B cell (primary cell): ENCODE measurements around the gene PWWP2B. TPM values are rescaled to one million over a fixed set of nuclear protein-coding genes. Genes with fewer than 3 reads are reported as not detected.

Source experiments
- ATAC-seq: fragments of 200-7000 bp; cut with Tn5 transposase; one replicate; pipeline ENCODE4 v1.10.0; 2021; ENCODE audit warnings: low read depth, mild to moderate bottlenecking, moderate number of reproducible peaks, moderate library complexity
- CTCF ChIA-PET: fragments of 350-600 bp; sonication (Branson Sonifier 250); formaldehyde crosslinking; loops from one replicate; lab custom pipeline; 2021; ENCODE audit warnings: antibody characterized with exemption, inconsistent platforms; lab: Charles Lee
- POLR2A ChIA-PET: fragments of 350-600 bp; sonication (Branson Sonifier 250); formaldehyde crosslinking; loops from one replicate; lab custom pipeline; 2021; ENCODE audit warnings: antibody characterized with exemption; lab: Charles Lee
- DNase-seq: peaks from one replicate; pipeline ENCODE4 v3.0.0; 2013
- H2AFZ ChIP-seq: 2 replicates; pipeline ENCODE4 v1.6.1; 2012; ENCODE audit warnings: mild to moderate bottlenecking, low read depth, low read length; ENCODE audit not compliant: insufficient read depth, poor library complexity, severe bottlenecking
- H3K27ac ChIP-seq, 2 donors: 1 replicate in 1 of 2; 2 replicates in 1 of 2; pipeline ENCODE4 v1.5.1; 2012 to 2013; ENCODE audit warnings: low read length in 2 of 2, mild to moderate bottlenecking in 2 of 2, moderate library complexity in 1 of 2
- H3K27me3 ChIP-seq, 4 experiments: fragments of 200-600 bp in 1 of 4; sonication (generic) in 1 of 4; replicated peaks in 1 of 4; 1 replicate in 2 of 4; 2 replicates in 2 of 4; pipeline versions ENCODE4 v1.6.1 to v1.7.0; 2013 to 2016; ENCODE audit warnings: low read length in 3 of 4, mild to moderate bottlenecking in 2 of 4, mixed read lengths in 1 of 4, moderate library complexity in 1 of 4; ENCODE audit not compliant: insufficient read depth in 4 of 4, control insufficient read depth in 3 of 4; ENCODE audit errors: control extremely low read depth in 1 of 4
- H3K36me3 ChIP-seq, 2 experiments: replicated peaks in 1 of 2; 1 replicate in 1 of 2; 2 replicates in 1 of 2; pipeline versions ENCODE4 v1.6.1 to v1.7.1; 2013; ENCODE audit warnings: low read length in 1 of 2; ENCODE audit not compliant: insufficient read depth in 2 of 2, control insufficient read depth in 1 of 2; ENCODE audit errors: control extremely low read depth in 1 of 2, extremely low read depth in 1 of 2
- H3K4me1 ChIP-seq, 2 donors: fragments of 200-600 bp in 1 of 2; sonication (generic) in 1 of 2; 1 replicate in 1 of 2; 2 replicates in 1 of 2; pipeline versions ENCODE4 v1.5.1 to v1.6.1; 2013 to 2017; ENCODE audit warnings: low read length in 2 of 2; ENCODE audit not compliant: control insufficient read depth in 2 of 2, insufficient read depth in 2 of 2
- H3K4me2 ChIP-seq: replicated peaks from 2 replicates; pipeline ENCODE3; 2012; ENCODE audit warnings: mild to moderate bottlenecking, low read depth, low read length; ENCODE audit not compliant: poor library complexity, severe bottlenecking
- H3K4me3 ChIP-seq, 5 experiments: fragments of 200-600 bp in 1 of 5; sonication (generic) in 1 of 5; 1 replicate in 3 of 5; 2 replicates in 2 of 5; pipeline versions ENCODE4 v1.5.1 to v1.7.0; 2011 to 2016; ENCODE audit warnings: low read length in 4 of 5, mild to moderate bottlenecking in 4 of 5, low read depth in 2 of 5, control low read depth in 1 of 5, moderate library complexity in 1 of 5; ENCODE audit not compliant: insufficient read depth in 1 of 5; ENCODE audit errors: control extremely low read depth in 1 of 5, extremely low read depth in 1 of 5
- H3K79me2 ChIP-seq: fragments of 200-600 bp; sonication (generic); one replicate; pipeline ENCODE4 v1.6.0; 2016; ENCODE audit warnings: low read length; ENCODE audit not compliant: control insufficient read depth, insufficient read depth
- H3K9ac ChIP-seq: fragments of 200-600 bp; sonication (generic); 2 replicates; pipeline ENCODE4 v1.6.1; 2017; ENCODE audit warnings: mild to moderate bottlenecking, low read length, moderate library complexity
- H3K9me3 ChIP-seq, 3 donors: one replicate each; pipeline versions ENCODE4 v1.6.1 to v1.7.1; 2013; ENCODE audit warnings: low read length in 2 of 3; ENCODE audit not compliant: control insufficient read depth in 2 of 3, insufficient read depth in 1 of 3; ENCODE audit errors: control extremely low read depth in 1 of 3
- H4K20me1 ChIP-seq: 2 replicates; pipeline ENCODE4 v1.6.0; 2012; ENCODE audit warnings: mild to moderate bottlenecking, low read length; ENCODE audit not compliant: insufficient read depth, control insufficient read depth, poor library complexity, severe bottlenecking
- H3K27ac Mint-ChIP-seq: one replicate; pipeline ENCODE4 v1.8.0; 2021; ENCODE audit warnings: mixed read lengths
- H3K27me3 Mint-ChIP-seq: one replicate; pipeline ENCODE4 v1.8.0; 2021; ENCODE audit warnings: mixed read lengths
- H3K4me1 Mint-ChIP-seq: one replicate; pipeline ENCODE4 v1.8.0; 2021; ENCODE audit warnings: mixed read lengths
- H3K4me3 Mint-ChIP-seq: one replicate; pipeline ENCODE4 v1.8.0; 2021; ENCODE audit warnings: mixed read lengths
- H3K9me3 Mint-ChIP-seq: one replicate; pipeline ENCODE4 v1.8.0; 2022; ENCODE audit warnings: mixed read lengths; ENCODE audit not compliant: insufficient read depth
- EZH2 ChIP-seq: IDR thresholded peaks from 2 replicates; pipeline ENCODE4 v1.6.1; 2012; ENCODE audit warnings: borderline replicate concordance, low read depth, mild to moderate bottlenecking, moderate library complexity, low read length; ENCODE audit not compliant: insufficient read depth, poor library complexity, severe bottlenecking
- WGBS: methylation state at CpG from one replicate; pipeline ENCODE4 v1.1.5; 2013; ENCODE audit warnings: missing lambda C conversion rate; ENCODE audit not compliant: insufficient coverage; 5-methylcytosine and 5-hydroxymethylcytosine counted together
- intact Hi-C: fragments of 100-400 bp; cut with micrococcal nuclease; formaldehyde crosslinking; loops from one replicate; pipeline ENCODE4 v1.10.0; 2022
- polyA plus RNA-seq: library from polyadenylated mRNA; depleted of rRNA; stranded (reverse); fragments of >200 nt; gene quantifications from 2 replicates; pipeline ENCODE4 v1.2.3, GENCODE V29; 2012
- total RNA-seq, 2 donors: library from RNA; stranded (reverse); fragments of 120-200 nt in 1 of 2; gene quantifications; 1 replicate in 1 of 2; 2 replicates in 1 of 2; pipeline versions ENCODE4 v1.2.3 to v1.2.4, GENCODE V29; 2013 to 2022
- TF ChIP-seq, protein P1 (sequence below): fragments of 200-600 bp; IDR thresholded peaks from one replicate; pipeline ENCODE4 v1.8.0; 2022; ENCODE audit warnings: antibody characterized with exemption, mild to moderate bottlenecking

Gene PWWP2B
- total and polyA plus RNA-seq, 2 donors (not counting 1 experiment from before 2014, with no cell fraction given), result 13.6 to 34.4 TPM

DNA sequence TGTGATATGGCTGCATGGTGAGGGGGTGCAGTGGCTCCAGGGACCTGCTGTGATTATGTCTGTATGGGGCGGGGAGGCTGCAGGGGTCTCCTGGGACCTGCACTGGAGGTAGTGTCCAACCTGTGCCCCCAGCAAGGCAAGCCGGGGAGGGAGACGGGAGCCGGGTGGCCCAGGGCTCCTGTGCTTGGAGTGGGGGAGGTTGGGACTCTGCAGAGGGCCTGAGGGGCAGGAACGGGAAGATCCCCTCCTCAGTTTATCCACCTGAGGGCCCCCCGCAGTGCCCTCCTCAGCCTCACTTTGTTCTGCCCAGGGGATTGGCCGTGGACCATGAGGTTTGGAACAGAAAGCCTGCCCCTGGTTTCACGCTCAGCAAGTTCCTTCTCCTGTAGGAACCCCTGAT lies 22.8 kb upstream of the PWWP2B start:
- no peaks in the 10 kb centered on the region for H3K79me2 ChIP-seq
- no peaks in the 10 kb centered on the region for H3K4me1 ChIP-seq
- ATAC-seq (no peak), DNase-seq (no peak)
- H3K4me3 Mint-ChIP-seq, result no peak overlapping the region
- H3K9me3 Mint-ChIP-seq, result no peaks in the 10 kb centered on the region
- intact Hi-C loops, result no loop called here
- H3K4me2 ChIP-seq, result no peak overlapping the region
- no peak overlapping the region for H3K4me3 ChIP-seq
- H3K27ac ChIP-seq, result no peak overlapping the region
- 86% methylated on average over 3 of the region's 8 CpGs for WGBS
- H3K9me3 ChIP-seq, result peaks cover 0 to 10% (median 0%) of the 10 kb centered on the region in 3 donors
- ChIA-PET CTCF (no interaction called here), POLR2A (no interaction called here)
- peaks cover 0 to 5% (median 1%) of the 10 kb centered on the region in 4 experiments for H3K27me3 ChIP-seq
- no peak overlapping the region for H3K9ac ChIP-seq
- H4K20me1 ChIP-seq, result no peaks in the 10 kb centered on the region
- H2AFZ ChIP-seq, result no peak overlapping the region
- H3K27ac Mint-ChIP-seq, result no peak overlapping the region
- no peak for TF ChIP-seq EZH2
- TF ChIP-seq, protein P1, sequence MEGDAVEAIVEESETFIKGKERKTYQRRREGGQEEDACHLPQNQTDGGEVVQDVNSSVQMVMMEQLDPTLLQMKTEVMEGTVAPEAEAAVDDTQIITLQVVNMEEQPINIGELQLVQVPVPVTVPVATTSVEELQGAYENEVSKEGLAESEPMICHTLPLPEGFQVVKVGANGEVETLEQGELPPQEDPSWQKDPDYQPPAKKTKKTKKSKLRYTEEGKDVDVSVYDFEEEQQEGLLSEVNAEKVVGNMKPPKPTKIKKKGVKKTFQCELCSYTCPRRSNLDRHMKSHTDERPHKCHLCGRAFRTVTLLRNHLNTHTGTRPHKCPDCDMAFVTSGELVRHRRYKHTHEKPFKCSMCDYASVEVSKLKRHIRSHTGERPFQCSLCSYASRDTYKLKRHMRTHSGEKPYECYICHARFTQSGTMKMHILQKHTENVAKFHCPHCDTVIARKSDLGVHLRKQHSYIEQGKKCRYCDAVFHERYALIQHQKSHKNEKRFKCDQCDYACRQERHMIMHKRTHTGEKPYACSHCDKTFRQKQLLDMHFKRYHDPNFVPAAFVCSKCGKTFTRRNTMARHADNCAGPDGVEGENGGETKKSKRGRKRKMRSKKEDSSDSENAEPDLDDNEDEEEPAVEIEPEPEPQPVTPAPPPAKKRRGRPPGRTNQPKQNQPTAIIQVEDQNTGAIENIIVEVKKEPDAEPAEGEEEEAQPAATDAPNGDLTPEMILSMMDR, result no peak
- H3K27me3 Mint-ChIP-seq, result peaks cover 8% of the 10 kb centered on the region
- no peaks in the 10 kb centered on the region for H3K36me3 ChIP-seq
- no peaks in the 10 kb centered on the region for H3K4me1 Mint-ChIP-seq

DNA sequence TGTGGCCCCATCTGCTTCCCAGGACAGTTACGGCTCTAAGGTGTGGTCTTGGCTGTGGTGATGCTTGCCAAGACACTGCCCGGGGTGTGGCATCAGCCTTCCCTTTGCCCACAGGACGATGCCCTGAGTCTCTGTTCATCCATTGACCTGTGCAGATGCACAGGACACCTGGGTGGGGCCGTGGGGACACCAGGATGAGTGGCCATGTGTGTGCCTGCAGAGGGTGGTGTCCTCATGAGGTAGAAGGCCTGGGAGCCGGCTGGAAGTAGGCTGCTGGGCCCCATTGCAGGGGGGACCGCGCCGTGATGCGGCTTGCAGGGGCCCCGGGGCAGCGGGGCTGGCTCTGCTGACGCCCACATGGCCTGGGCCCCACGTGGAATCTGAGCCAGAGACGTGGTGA lies 22.4 kb upstream of the PWWP2B start:
- no peak overlapping the region for H3K27ac ChIP-seq
- H3K27me3 ChIP-seq, result peaks cover 0 to 5% (median 1%) of the 10 kb centered on the region in 4 experiments
- ATAC-seq, result no peak
- TF ChIP-seq, protein P1, result no peak
- no peak for TF ChIP-seq EZH2
- H3K9me3 ChIP-seq, result peaks cover 0 to 10% (median 0%) of the 10 kb centered on the region in 3 donors
- no peaks in the 10 kb centered on the region for H3K4me1 Mint-ChIP-seq
- no peak for DNase-seq
- H2AFZ ChIP-seq, result no peak overlapping the region
- H3K27me3 Mint-ChIP-seq, result peaks cover 8% of the 10 kb centered on the region
- no peaks in the 10 kb centered on the region for H4K20me1 ChIP-seq
- WGBS, result 91% methylated on average over 6 of the region's 14 CpGs
- no peak overlapping the region for H3K27ac Mint-ChIP-seq
- POLR2A ChIA-PET, result no interaction called here
- intact Hi-C loops, result no loop called here
- no peak overlapping the region for H3K4me3 Mint-ChIP-seq
- no peaks in the 10 kb centered on the region for H3K4me1 ChIP-seq
- no peak overlapping the region for H3K9ac ChIP-seq
- no peaks in the 10 kb centered on the region for H3K79me2 ChIP-seq
- H3K4me2 ChIP-seq, result no peak overlapping the region
- no peaks in the 10 kb centered on the region for H3K9me3 Mint-ChIP-seq
- H3K4me3 ChIP-seq, result no peak overlapping the region
- H3K36me3 ChIP-seq, result no peaks in the 10 kb centered on the region
- CTCF ChIA-PET, result no interaction called here
